Type B pancreatic cell (in vitro differentiated cells): ENCODE measurements around the gene GRK5. TPM values are rescaled to one million over a fixed set of nuclear protein-coding genes. Genes with fewer than 3 reads are reported as not detected.

ENCODE experiments used
- DNase-seq: peaks from one replicate; pipeline ENCODE4 v3.0.0; 2021; ENCODE audit warnings: mixed read lengths; ENCODE audit not compliant: unreplicated experiment; ENCODE audit errors: extremely low spot score
- H3K27ac Mint-ChIP-seq: 2 replicates; pipeline ENCODE4 v1.8.0; 2021; ENCODE audit warnings: mild to moderate bottlenecking, mixed read lengths
- H3K27me3 Mint-ChIP-seq: 2 replicates; pipeline ENCODE4 v1.8.0; 2021; ENCODE audit warnings: mixed read lengths
- H3K36me3 Mint-ChIP-seq: 2 replicates; pipeline ENCODE4 v1.8.0; 2021; ENCODE audit warnings: mixed read lengths
- H3K4me1 Mint-ChIP-seq: one replicate; pipeline ENCODE4 v1.8.0; 2021; ENCODE audit warnings: mixed read lengths; ENCODE audit not compliant: unreplicated experiment
- H3K4me3 Mint-ChIP-seq: 2 replicates; pipeline ENCODE4 v1.8.0; 2021; ENCODE audit warnings: mild to moderate bottlenecking, mixed read lengths
- H3K9me3 Mint-ChIP-seq: 2 replicates; pipeline ENCODE4 v1.8.0; 2021; ENCODE audit warnings: mixed read lengths
- CTCF ChIP-seq: fragments of 200-600 bp; sonication (generic); conservative IDR thresholded peaks from 2 replicates; pipeline ENCODE4 v1.5.0; 2021; ENCODE audit warnings: antibody characterized with exemption, mild to moderate bottlenecking
- total RNA-seq: library from RNA; stranded (reverse); gene quantifications from 2 replicates; pipeline ENCODE4 v1.2.1, GENCODE V29; 2021; ENCODE audit warnings: low replicate concordance

GRK5 gene
- total RNA-seq, 1 donor from 2014 or later = 24.8 TPM

- Mint-ChIP-seq H3K9me3 (peaks cover 5% of the 10 kb centered on the region), H3K36me3 (peaks cover 15% of the 10 kb centered on the region), H3K4me1 (peaks cover 13% of the 10 kb centered on the region), H3K27ac (no peak overlapping the region), H3K4me3 (no peak overlapping the region), H3K27me3 (no peaks in the 10 kb centered on the region)
- TF ChIP-seq CTCF = no peak
- no peak for DNase-seq
Measured at GRCh38 chr10:119388849-119389345, 181.5 kb downstream of the GRK5 start.

GRCh38 chr10:119391440-119392251, 184.3 kb downstream of the GRK5 start:
- H3K27me3 Mint-ChIP-seq = no peaks in the 10 kb centered on the region
- H3K27ac Mint-ChIP-seq = no peak overlapping the region
- peaks cover 4% of the 10 kb centered on the region for H3K36me3 Mint-ChIP-seq
- no peak for TF ChIP-seq CTCF
- no peak overlapping the region for H3K4me3 Mint-ChIP-seq
- peaks cover 5% of the 10 kb centered on the region for H3K9me3 Mint-ChIP-seq
- DNase-seq = no peak
- peaks cover 17% of the 10 kb centered on the region for H3K4me1 Mint-ChIP-seq

- peaks cover 5% of the 10 kb centered on the region for H3K9me3 Mint-ChIP-seq
Measured at GRCh38 chr10:119393019-119393418, 185.6 kb downstream of the GRK5 start.

GRCh38 chr10:119393421-119393820, 186.1 kb downstream of the GRK5 start:
- Mint-ChIP-seq H3K36me3 (peaks cover 3% of the 10 kb centered on the region), H3K27me3 (no peaks in the 10 kb centered on the region), H3K9me3 (peaks cover 5% of the 10 kb centered on the region), H3K4me3 (no peak overlapping the region), H3K27ac (peak overlapping the region; percentile 29), H3K4me1 (peaks cover 22% of the 10 kb centered on the region)
- no peak for TF ChIP-seq CTCF
- DNase-seq = no peak

More at GRCh38 chr10:119393019-119393418, 185.6 kb downstream of the GRK5 start:
- Mint-ChIP-seq H3K36me3 (peaks cover 3% of the 10 kb centered on the region), H3K27ac (no peak overlapping the region), H3K4me1 (peaks cover 22% of the 10 kb centered on the region), H3K4me3 (no peak overlapping the region), H3K27me3 (no peaks in the 10 kb centered on the region)
- no peak for DNase-seq
- TF ChIP-seq CTCF = no peak

GRCh38 chr10:119393845-119394244, 186.5 kb downstream of the GRK5 start:
- H3K27me3 Mint-ChIP-seq = no peaks in the 10 kb centered on the region
- peaks cover 3% of the 10 kb centered on the region for H3K36me3 Mint-ChIP-seq
- no peak overlapping the region for H3K4me3 Mint-ChIP-seq
- no peak for DNase-seq
- peaks cover 22% of the 10 kb centered on the region for H3K4me1 Mint-ChIP-seq
- peaks cover 5% of the 10 kb centered on the region for H3K9me3 Mint-ChIP-seq
- H3K27ac Mint-ChIP-seq = peak overlapping the region; percentile 29
- no peak for TF ChIP-seq CTCF
